ENCODE results near the gene PCNP.

GRCh38 chr3:101615525-101615924, 41.5 kb downstream of the PCNP start:
- no peak for TF ChIP-seq CTCF (IDR thresholded peaks at IDR 0.05; ENCODE audit: extremely low read depth in 1 of 2, insufficient read depth in 1 of 2, low read depth in 1 of 2, low read length in 2 of 2)
- TF ChIP-seq JUN (IDR thresholded peaks at IDR 0.05; ENCODE audit: borderline replicate concordance, insufficient read depth, insufficient read length, low read depth), result no peak
- no peak for TF ChIP-seq EZH2 (IDR thresholded peaks at IDR 0.05; ENCODE audit: borderline replicate concordance, low read depth, low read length, severe bottlenecking)
- TF ChIP-seq POLR2A (IDR thresholded peaks at IDR 0.05; ENCODE audit: low read depth, low read length), result no peak
- no peak for TF ChIP-seq POLR2AphosphoS5 (IDR thresholded peaks at IDR 0.05; ENCODE audit: insufficient read depth, low read depth, low read length)
